ENCODE data around the gene UGT1A3.

Gene UGT1A3

GRCh38 chr2:233728723-233729301, at the start of gene UGT1A3:
UGT1A3 (plus strand) TSS chr2:233729042; CDS start chr2:233729127, 85 bp downstream.
- H3K27me3 Mint-ChIP-seq, result peaks cover 71% of the 10 kb centered on the region
- no peaks in the 10 kb centered on the region for H3K4me1 Mint-ChIP-seq
- H3K9me3 Mint-ChIP-seq, result no peaks in the 10 kb centered on the region
- DNase-seq (ENCODE audit: low spot score in 2 of 2) (no peak), ATAC-seq (replicated peaks; ENCODE audit: extremely low read depth, poor library complexity, severe bottlenecking) (no peak)
- H3K36me3 Mint-ChIP-seq (ENCODE audit: insufficient read depth), result no peaks in the 10 kb centered on the region
- H3K4me3 Mint-ChIP-seq, result no peak within 1 kb of the TSS
- H3K27ac Mint-ChIP-seq (ENCODE audit: low read depth), result no peak within 1 kb of the TSS

- no peaks in the 10 kb centered on the region for H3K36me3 Mint-ChIP-seq (ENCODE audit: insufficient read depth)
- ATAC-seq (replicated peaks; ENCODE audit: extremely low read depth, poor library complexity, severe bottlenecking), result no peak
- peaks cover 57% of the 10 kb centered on the region for H3K27me3 Mint-ChIP-seq
- DNase-seq (ENCODE audit: low spot score in 2 of 2), result no peak
- H3K4me3 Mint-ChIP-seq, result no peak overlapping the region
- no peaks in the 10 kb centered on the region for H3K9me3 Mint-ChIP-seq
- H3K27ac Mint-ChIP-seq (ENCODE audit: low read depth), result no peak overlapping the region
- H3K4me1 Mint-ChIP-seq, result no peaks in the 10 kb centered on the region
These were observed 49.6 kb upstream of the UGT1A3 start for GRCh38 chr2:233679196-233679595.

- Mint-ChIP-seq H3K9me3 (no peaks in the 10 kb centered on the region), H3K27ac (ENCODE audit: low read depth) (no peak overlapping the region), H3K4me3 (no peak overlapping the region), H3K36me3 (ENCODE audit: insufficient read depth) (no peaks in the 10 kb centered on the region), H3K4me1 (no peaks in the 10 kb centered on the region), H3K27me3 (peaks cover 48% of the 10 kb centered on the region)
- no peak for DNase-seq (ENCODE audit: low spot score in 2 of 2)
- no peak for ATAC-seq (replicated peaks; ENCODE audit: extremely low read depth, poor library complexity, severe bottlenecking)
These were observed 48.3 kb upstream of the UGT1A3 start for GRCh38 chr2:233680361-233681045.

- H3K9me3 Mint-ChIP-seq, result no peaks in the 10 kb centered on the region
- H3K4me3 Mint-ChIP-seq, result no peak within 1 kb of the TSS
- DNase-seq (ENCODE audit: low spot score in 2 of 2), result no peak
- no peak within 1 kb of the TSS for H3K27ac Mint-ChIP-seq (ENCODE audit: low read depth)
- no peaks in the 10 kb centered on the region for H3K4me1 Mint-ChIP-seq
- ATAC-seq (replicated peaks; ENCODE audit: extremely low read depth, poor library complexity, severe bottlenecking), result no peak
- peaks cover 45% of the 10 kb centered on the region for H3K27me3 Mint-ChIP-seq
- H3K36me3 Mint-ChIP-seq (ENCODE audit: insufficient read depth), result no peaks in the 10 kb centered on the region
These were observed 47.2 kb upstream of the UGT1A3 start, which contains the start of gene UGT1A7 for GRCh38 chr2:233681521-233682099. UGT1A7 (plus strand) TSS chr2:233681901; CDS start chr2:233681938, 37 bp downstream.

- Mint-ChIP-seq H3K4me1 (no peaks in the 10 kb centered on the region), H3K36me3 (ENCODE audit: insufficient read depth) (no peaks in the 10 kb centered on the region), H3K27me3 (peaks cover 41% of the 10 kb centered on the region), H3K9me3 (no peaks in the 10 kb centered on the region), H3K4me3 (no peak overlapping the region), H3K27ac (ENCODE audit: low read depth) (no peak overlapping the region)
- DNase-seq (ENCODE audit: low spot score in 2 of 2), result no peak
- no peak for ATAC-seq (replicated peaks; ENCODE audit: extremely low read depth, poor library complexity, severe bottlenecking)
These were observed 44.2 kb upstream of the UGT1A3 start for GRCh38 chr2:233684640-233685039.

GRCh38 chr2:233686928-233687327, 41.9 kb upstream of the UGT1A3 start:
- H3K4me1 Mint-ChIP-seq, result no peaks in the 10 kb centered on the region
- peaks cover 48% of the 10 kb centered on the region for H3K27me3 Mint-ChIP-seq
- no peaks in the 10 kb centered on the region for H3K9me3 Mint-ChIP-seq
- H3K4me3 Mint-ChIP-seq, result no peak overlapping the region
- DNase-seq (ENCODE audit: low spot score in 2 of 2), result no peak
- no peak for ATAC-seq (replicated peaks; ENCODE audit: extremely low read depth, poor library complexity, severe bottlenecking)
- H3K36me3 Mint-ChIP-seq (ENCODE audit: insufficient read depth), result no peaks in the 10 kb centered on the region
- no peak overlapping the region for H3K27ac Mint-ChIP-seq (ENCODE audit: low read depth)

GRCh38 chr2:233688341-233688740, 40.5 kb upstream of the UGT1A3 start:
- H3K4me1 Mint-ChIP-seq, result no peaks in the 10 kb centered on the region
- H3K27me3 Mint-ChIP-seq, result peaks cover 48% of the 10 kb centered on the region
- H3K4me3 Mint-ChIP-seq, result no peak overlapping the region
- H3K27ac Mint-ChIP-seq (ENCODE audit: low read depth), result no peak overlapping the region
- H3K9me3 Mint-ChIP-seq, result no peaks in the 10 kb centered on the region
- DNase-seq (ENCODE audit: low spot score in 2 of 2) (no peak), ATAC-seq (replicated peaks; ENCODE audit: extremely low read depth, poor library complexity, severe bottlenecking) (no peak)
- no peaks in the 10 kb centered on the region for H3K36me3 Mint-ChIP-seq (ENCODE audit: insufficient read depth)

GRCh38 chr2:233689031-233689430, 39.8 kb upstream of the UGT1A3 start:
- no peak overlapping the region for H3K27ac Mint-ChIP-seq (ENCODE audit: low read depth)
- H3K4me3 Mint-ChIP-seq, result no peak overlapping the region
- DNase-seq (ENCODE audit: low spot score in 2 of 2) (no peak), ATAC-seq (replicated peaks; ENCODE audit: extremely low read depth, poor library complexity, severe bottlenecking) (no peak)
- H3K27me3 Mint-ChIP-seq, result peaks cover 55% of the 10 kb centered on the region
- no peaks in the 10 kb centered on the region for H3K4me1 Mint-ChIP-seq
- no peaks in the 10 kb centered on the region for H3K9me3 Mint-ChIP-seq
- no peaks in the 10 kb centered on the region for H3K36me3 Mint-ChIP-seq (ENCODE audit: insufficient read depth)

- H3K36me3 Mint-ChIP-seq (ENCODE audit: insufficient read depth), result no peaks in the 10 kb centered on the region
- ATAC-seq (replicated peaks; ENCODE audit: extremely low read depth, poor library complexity, severe bottlenecking) (no peak), DNase-seq (ENCODE audit: low spot score in 2 of 2) (no peak)
- no peak overlapping the region for H3K27ac Mint-ChIP-seq (ENCODE audit: low read depth)
- no peaks in the 10 kb centered on the region for H3K9me3 Mint-ChIP-seq
- H3K27me3 Mint-ChIP-seq, result peaks cover 55% of the 10 kb centered on the region
- no peaks in the 10 kb centered on the region for H3K4me1 Mint-ChIP-seq
- no peak overlapping the region for H3K4me3 Mint-ChIP-seq
These were observed 39.3 kb upstream of the UGT1A3 start for GRCh38 chr2:233689501-233689900.

GRCh38 chr2:233690444-233690843, 38.4 kb upstream of the UGT1A3 start:
- Mint-ChIP-seq H3K27ac (ENCODE audit: low read depth) (no peak overlapping the region), H3K9me3 (no peaks in the 10 kb centered on the region), H3K4me1 (no peaks in the 10 kb centered on the region), H3K36me3 (ENCODE audit: insufficient read depth) (no peaks in the 10 kb centered on the region), H3K4me3 (no peak overlapping the region), H3K27me3 (peaks cover 62% of the 10 kb centered on the region)
- no peak for DNase-seq (ENCODE audit: low spot score in 2 of 2)
- no peak for ATAC-seq (replicated peaks; ENCODE audit: extremely low read depth, poor library complexity, severe bottlenecking)

- Mint-ChIP-seq H3K9me3 (no peaks in the 10 kb centered on the region), H3K4me1 (no peaks in the 10 kb centered on the region), H3K4me3 (no peak overlapping the region), H3K27me3 (peaks cover 68% of the 10 kb centered on the region), H3K27ac (ENCODE audit: low read depth) (no peak overlapping the region), H3K36me3 (ENCODE audit: insufficient read depth) (no peaks in the 10 kb centered on the region)
- ATAC-seq (replicated peaks; ENCODE audit: extremely low read depth, poor library complexity, severe bottlenecking) (no peak), DNase-seq (ENCODE audit: low spot score in 2 of 2) (no peak)
These were observed 37.1 kb upstream of the UGT1A3 start for GRCh38 chr2:233691443-233692433.

GRCh38 chr2:233692648-233693047, 36.2 kb upstream of the UGT1A3 start, which contains the start of gene UGT1A6:
UGT1A6 (plus strand) TSS chr2:233692890; CDS start chr2:233693005, 115 bp downstream.
- Mint-ChIP-seq H3K36me3 (ENCODE audit: insufficient read depth) (no peaks in the 10 kb centered on the region), H3K9me3 (no peaks in the 10 kb centered on the region), H3K27me3 (peaks cover 71% of the 10 kb centered on the region), H3K4me1 (no peaks in the 10 kb centered on the region), H3K4me3 (no peak within 1 kb of the TSS), H3K27ac (ENCODE audit: low read depth) (no peak within 1 kb of the TSS)
- no peak for ATAC-seq (replicated peaks; ENCODE audit: extremely low read depth, poor library complexity, severe bottlenecking)
- no peak for DNase-seq (ENCODE audit: low spot score in 2 of 2)
